CD4-positive, alpha-beta T cell treated with Interleukin-6 at 100 ng/mL for 8 hours (primary cell): ENCODE results near the gene PTGER2.

ENCODE experiments used
- DNase-seq: peaks from one replicate; pipeline ENCODE4 v3.0.0-alpha.2; 2020; ENCODE audit warnings: mixed read lengths, low spot score

PTGER2 gene

DNA sequence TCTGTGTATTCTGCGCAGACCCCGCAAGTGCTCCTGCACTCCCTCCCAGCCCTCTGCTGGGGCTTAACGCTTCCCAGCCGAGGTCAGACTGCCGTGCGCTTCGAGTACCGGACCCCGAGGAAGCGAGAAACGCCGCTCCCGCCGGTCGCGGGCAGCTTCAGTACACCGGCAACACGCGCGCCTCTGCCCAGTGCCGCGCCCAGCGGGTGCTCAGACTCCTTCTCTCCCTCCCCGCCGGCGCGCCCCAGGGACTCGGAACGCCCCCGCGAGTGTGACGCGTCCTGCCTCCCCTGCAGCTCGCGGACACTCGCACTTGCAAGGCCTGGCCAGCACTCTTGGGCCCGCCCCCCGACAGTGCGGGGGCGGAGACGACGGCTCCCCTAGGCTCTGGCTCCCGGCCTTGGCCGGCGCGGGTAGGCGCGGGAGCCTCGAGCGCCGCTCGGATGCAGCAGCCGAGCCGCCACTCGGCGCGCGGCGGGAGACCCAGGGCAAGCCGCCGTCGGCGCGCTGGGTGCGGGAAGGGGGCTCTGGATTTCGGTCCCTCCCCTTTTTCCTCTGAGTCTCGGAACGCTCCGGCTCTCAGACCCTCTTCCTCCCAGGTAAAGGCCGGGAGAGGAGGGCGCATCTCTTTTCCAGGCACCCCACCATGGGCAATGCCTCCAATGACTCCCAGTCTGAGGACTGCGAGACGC, at the start of gene PTGER2:
Gene PTGER2 (plus strand): TSS at position 410 of the 692 bp plus-strand sequence. CDS start 237 bp downstream, at position 647.
- DNase-seq = peak; percentile 75

- DNase-seq = no peak
Measured at GRCh38 chr14:52265253-52265652, 48.9 kb upstream of the PTGER2 start.

DNA sequence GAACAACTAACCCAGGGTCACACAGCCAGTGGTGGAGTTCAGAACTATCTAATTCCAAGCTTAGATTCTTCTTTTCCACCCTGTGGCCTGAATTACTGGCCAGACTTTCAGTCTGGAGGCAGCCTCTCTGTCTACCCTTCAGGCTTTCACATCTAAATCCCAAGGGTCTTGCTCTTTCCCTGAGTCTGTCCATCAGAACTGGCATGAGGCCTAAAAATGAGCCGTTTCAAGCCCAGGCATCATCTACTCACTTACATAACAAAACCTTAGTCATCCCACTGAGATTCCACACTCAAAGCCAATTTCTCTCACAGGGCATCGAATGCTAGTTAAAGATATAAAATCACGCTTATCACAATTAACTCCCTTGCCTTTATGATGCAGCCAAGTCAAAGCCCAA, 47.9 kb upstream of the PTGER2 start:
- no peak for DNase-seq

DNA sequence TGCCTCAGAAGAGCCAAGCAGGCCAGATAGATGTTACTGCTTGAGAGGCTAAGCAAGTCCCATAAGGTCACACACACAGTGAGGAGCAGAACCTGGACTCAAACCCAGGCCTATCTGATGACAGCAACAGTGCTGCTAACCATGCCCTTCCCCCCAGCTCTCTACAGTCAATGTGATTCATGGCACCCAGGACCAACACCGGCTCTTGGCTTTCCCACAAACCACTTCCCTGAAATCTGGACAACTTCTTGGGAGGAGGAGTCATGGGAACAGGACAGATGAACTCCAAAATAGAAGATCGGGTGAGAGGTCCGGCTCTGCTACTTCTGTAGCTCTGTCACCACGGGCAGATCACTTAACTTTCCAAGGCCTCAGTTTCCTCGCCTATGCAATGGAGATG, 47.3 kb upstream of the PTGER2 start:
- no peak for DNase-seq

GRCh38 chr14:52267501-52268278, 46.4 kb upstream of the PTGER2 start, which contains the start of gene PTGDR:
PTGDR (plus strand) TSS chr14:52267698; CDS start chr14:52267815, 117 bp downstream.
- peak; percentile 37 for DNase-seq

DNA sequence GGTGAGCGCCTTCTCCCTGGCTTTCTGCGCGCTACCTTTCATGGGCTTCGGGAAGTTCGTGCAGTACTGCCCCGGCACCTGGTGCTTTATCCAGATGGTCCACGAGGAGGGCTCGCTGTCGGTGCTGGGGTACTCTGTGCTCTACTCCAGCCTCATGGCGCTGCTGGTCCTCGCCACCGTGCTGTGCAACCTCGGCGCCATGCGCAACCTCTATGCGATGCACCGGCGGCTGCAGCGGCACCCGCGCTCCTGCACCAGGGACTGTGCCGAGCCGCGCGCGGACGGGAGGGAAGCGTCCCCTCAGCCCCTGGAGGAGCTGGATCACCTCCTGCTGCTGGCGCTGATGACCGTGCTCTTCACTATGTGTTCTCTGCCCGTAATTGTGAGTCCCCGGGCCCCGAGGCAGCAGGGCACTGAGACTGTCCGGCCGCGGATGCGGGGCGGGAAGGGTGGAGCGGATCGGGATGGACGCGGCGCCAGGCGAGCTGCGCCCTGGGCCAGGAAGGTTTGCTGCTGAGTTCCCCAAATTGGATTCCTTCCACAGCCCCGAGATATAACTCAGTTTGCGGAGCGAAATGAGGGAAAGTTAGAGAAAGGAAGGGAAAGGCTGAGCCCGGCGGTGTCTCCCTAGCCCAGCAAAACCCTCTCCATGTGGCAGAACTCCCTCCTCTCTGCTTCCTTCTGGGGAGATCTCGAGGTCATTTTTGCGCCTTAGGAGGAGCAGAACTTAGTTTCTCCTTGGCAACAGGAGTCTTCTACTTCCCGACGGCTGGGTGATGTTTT, 45.6 kb upstream of the PTGER2 start:
- DNase-seq = no peak

GRCh38 chr14:52269100-52269499, 45.0 kb upstream of the PTGER2 start:
- DNase-seq = no peak

- no peak for DNase-seq
Measured at GRCh38 chr14:52269982-52270381, 44.1 kb upstream of the PTGER2 start.

GRCh38 chr14:52271538-52271937, 42.6 kb upstream of the PTGER2 start:
- DNase-seq = no peak

GRCh38 chr14:52272375-52272774, 41.7 kb upstream of the PTGER2 start:
- peak; percentile 30 for DNase-seq

GRCh38 chr14:52275372-52275771, 38.7 kb upstream of the PTGER2 start:
- DNase-seq = no peak

- DNase-seq = no peak
Measured at GRCh38 chr14:52277552-52277951, 36.6 kb upstream of the PTGER2 start.

GRCh38 chr14:52279408-52279807, 34.7 kb upstream of the PTGER2 start:
- no peak for DNase-seq

GRCh38 chr14:52283099-52283498, 31.0 kb upstream of the PTGER2 start:
- DNase-seq = no peak

- DNase-seq = no peak
Measured at GRCh38 chr14:52286661-52287649, 27.2 kb upstream of the PTGER2 start.

GRCh38 chr14:52296378-52296777, 17.7 kb upstream of the PTGER2 start:
- no peak for DNase-seq

DNA sequence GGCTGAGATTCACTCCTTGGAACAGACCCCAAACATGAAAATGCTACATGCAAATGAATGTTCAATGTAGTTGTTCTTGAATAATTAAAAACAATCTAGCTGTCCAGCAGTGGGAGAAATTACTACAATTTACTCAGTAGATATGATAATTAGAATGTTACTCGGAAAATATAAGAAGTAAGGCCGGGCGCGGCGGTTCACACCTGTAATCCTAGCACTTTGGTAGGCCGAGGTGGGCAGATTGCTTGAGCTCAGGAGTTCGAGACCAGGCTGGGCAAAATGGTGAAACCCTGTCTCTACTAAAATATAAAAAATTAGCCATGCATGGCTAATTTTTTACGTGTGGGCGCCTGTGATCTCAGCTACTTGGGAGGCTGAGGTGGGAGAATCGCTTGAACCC, 15.3 kb upstream of the PTGER2 start:
- DNase-seq = no peak

DNA sequence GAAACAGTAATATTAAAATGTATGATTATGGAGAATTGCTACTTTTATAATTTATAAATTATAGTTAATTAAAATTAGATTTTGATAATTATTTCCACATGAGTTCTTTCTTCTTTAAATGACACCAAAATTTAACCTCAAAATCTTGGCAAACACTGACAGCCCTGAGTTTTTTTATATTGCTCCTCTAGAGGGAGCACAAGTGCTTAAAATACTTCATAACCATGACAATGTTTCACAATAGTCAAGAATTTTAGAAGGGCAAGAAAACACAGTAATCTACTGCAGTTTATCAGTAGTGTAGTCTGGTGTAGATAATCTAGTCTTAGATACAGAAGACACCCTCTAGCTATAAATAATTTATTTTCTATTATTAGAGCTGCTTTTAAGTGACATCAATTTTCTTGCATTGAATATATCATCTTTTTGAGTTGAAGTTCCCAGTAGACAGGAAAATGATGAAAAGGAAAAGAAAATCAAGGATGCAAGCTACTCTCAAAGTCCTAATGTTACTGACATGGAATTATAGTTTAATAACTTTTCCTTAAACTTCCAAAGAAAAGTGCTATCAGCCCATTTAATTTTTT, 14.3 kb upstream of the PTGER2 start:
- DNase-seq = peak; percentile 53

DNA sequence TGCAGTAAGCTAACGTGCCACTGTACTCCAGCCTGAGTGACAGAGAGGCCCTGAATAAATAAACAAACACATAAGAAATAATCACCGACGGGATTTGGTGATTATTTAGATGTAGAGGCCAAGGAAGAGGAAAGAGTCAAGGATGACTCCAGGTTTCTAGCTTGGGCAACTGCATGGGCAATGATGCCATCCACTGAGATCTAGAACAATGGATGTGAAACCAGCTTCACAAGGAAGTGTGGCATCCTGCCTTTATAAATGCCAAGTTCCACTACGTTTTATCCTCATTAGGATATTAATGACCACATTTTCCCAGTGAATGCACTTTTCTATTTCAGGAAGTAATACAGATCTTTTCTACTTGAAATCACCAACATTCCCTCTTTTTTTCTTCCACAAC, 10.9 kb upstream of the PTGER2 start:
- no peak for DNase-seq

- no peak for DNase-seq
Measured at GRCh38 chr14:52304248-52304904, 9.7 kb upstream of the PTGER2 start.
